HCT116 (cell line): ENCODE data around the gene NEB. TPM values are rescaled to one million over a fixed set of nuclear protein-coding genes. Genes with fewer than 3 reads are reported as not detected.
"Not testable (repeated sequence)": the region's sequence is repeated elsewhere in the genome, so short reads cannot be mapped to it uniquely, and the experiment has no call there.

Source experiments
- ATAC-seq: fragments of 200-7000 bp; cut with Tn5 transposase; 2 replicates; pipeline ENCODE4 v1.9.1; 2020; ENCODE audit warnings: mild to moderate bottlenecking, moderate library complexity
- BruUV-seq: library from RNA; stranded (reverse); fragments of 400-500 nt; replicated peaks from 2 replicates; lab custom pipeline; 2021; lab: Mats Ljungman, UMichigan
- CTCF ChIA-PET: fragments of 300-600 bp; sonication (Branson Sonifier 250); formaldehyde crosslinking; loops from one replicate; lab custom pipeline; 2021; ENCODE audit warnings: antibody characterized with exemption; lab: Charles Lee
- POLR2A ChIA-PET: fragments of 300-600, 350-600 bp; sonication (Branson Sonifier 250); formaldehyde crosslinking; loops from one replicate; lab custom pipeline; 2021; ENCODE audit warnings: antibody characterized with exemption; lab: Charles Lee
- RAD21 ChIA-PET, 2 experiments: fragments of 300-600 bp; sonication (Branson Sonifier 250); formaldehyde crosslinking; loops; one replicate each; lab custom pipeline; 2023; ENCODE audit warnings: low total read pairs in 2 of 2; ENCODE audit not compliant: uncharacterized antibody in 2 of 2, unreplicated experiment in 2 of 2, low non-redundant PET in 1 of 2; lab: Charles Lee
- DNase-seq: peaks from one replicate; pipeline ENCODE4 v3.0.0-alpha.2; 2010; ENCODE audit warnings: low read depth, low spot score
- H2AFZ ChIP-seq: fragments of 200-600 bp; shearing (Covaris generic), sonication (generic); 2 replicates; pipeline ENCODE4 v1.6.1; 2017; ENCODE audit warnings: low read depth, mixed run types, mixed read lengths, antibody characterized with exemption, low read length; ENCODE audit not compliant: poor library complexity, severe bottlenecking
- H3K27ac ChIP-seq: 2 replicates; pipeline ENCODE4 v1.5.1; 2012; ENCODE audit warnings: low read depth, low read length
- H3K27me3 ChIP-seq: fragments of 200-600 bp; sonication (generic); 2 replicates; pipeline ENCODE4 v1.6.1; 2016; ENCODE audit warnings: mixed run types, low read length, mixed read lengths; ENCODE audit not compliant: insufficient read depth
- H3K36me3 ChIP-seq, 2 experiments: fragments of 200-500 bp in 1 of 2; fragments of 200-600 bp in 1 of 2; sonication (Bioruptor generic) in 1 of 2; sonication (generic) in 1 of 2; 2 replicates each; pipeline versions ENCODE4 v1.5.1 to v1.6.1; 2014 to 2016; ENCODE audit warnings: low read length in 2 of 2, inconsistent platforms in 1 of 2, mixed read lengths in 1 of 2, mixed run types in 1 of 2; ENCODE audit not compliant: insufficient read depth in 2 of 2, control insufficient read depth in 1 of 2
- H3K4me1 ChIP-seq, 2 experiments: fragments of 200-600 bp in 1 of 2; sonication (generic) in 1 of 2; 2 replicates each; pipeline versions ENCODE4 v1.5.1 to v1.6.1; 2012 to 2017; ENCODE audit warnings: low read length in 2 of 2, inconsistent platforms in 1 of 2, mild to moderate bottlenecking in 1 of 2, mixed read lengths in 1 of 2, mixed run types in 1 of 2, moderate library complexity in 1 of 2; ENCODE audit not compliant: insufficient read depth in 2 of 2, control insufficient read depth in 1 of 2
- H3K4me2 ChIP-seq: fragments of 200-600 bp; sonication (generic); 2 replicates; pipeline ENCODE4 v1.6.1; 2017; ENCODE audit warnings: mixed run types, low read length, mixed read lengths
- H3K4me3 ChIP-seq, 2 experiments: fragments of 200-600 bp in 1 of 2; sonication (generic) in 1 of 2; replicated peaks in 1 of 2; 2 replicates each; pipeline ENCODE4 v1.5.1; 2011 to 2016; ENCODE audit warnings: low read length in 2 of 2, control low read depth in 1 of 2, low read depth in 1 of 2, mild to moderate bottlenecking in 1 of 2, mixed read lengths in 1 of 2, mixed run types in 1 of 2
- H3K79me2 ChIP-seq: fragments of 200-600 bp; sonication (generic); 2 replicates; pipeline ENCODE4 v1.6.1; 2017; ENCODE audit warnings: mild to moderate bottlenecking, mixed run types, low read length, moderate library complexity, mixed read lengths; ENCODE audit not compliant: insufficient read depth
- H3K9ac ChIP-seq: fragments of 200-600 bp; sonication (generic); 2 replicates; pipeline ENCODE4 v1.6.1; 2016; ENCODE audit warnings: low read length, mixed read lengths
- H3K9me2 ChIP-seq: fragments of 200-600 bp; sonication (generic), shearing (Covaris generic); 2 replicates; pipeline ENCODE4 v1.6.1; 2017; ENCODE audit warnings: mixed run types, mild to moderate bottlenecking, moderate library complexity; ENCODE audit not compliant: insufficient read depth
- H3K9me3 ChIP-seq, 2 experiments: fragments of 200-500 bp in 1 of 2; fragments of 200-600 bp in 1 of 2; sonication (Bioruptor generic) in 1 of 2; sonication (generic) in 1 of 2; 2 replicates each; pipeline ENCODE4 v1.6.1; 2014 to 2017; ENCODE audit warnings: low read length in 2 of 2, mixed read lengths in 2 of 2, inconsistent platforms in 1 of 2, low read depth in 1 of 2, mild to moderate bottlenecking in 1 of 2, mixed run types in 1 of 2, moderate library complexity in 1 of 2; ENCODE audit not compliant: control insufficient read depth in 1 of 2, insufficient read depth in 1 of 2
- H4K20me1 ChIP-seq: fragments of 200-600 bp; sonication (generic), shearing (Covaris generic); 2 replicates; pipeline ENCODE4 v1.6.1; 2017; ENCODE audit warnings: mixed run types, mild to moderate bottlenecking, moderate library complexity; ENCODE audit not compliant: insufficient read depth
- ELF1 ChIP-seq: IDR thresholded peaks from 2 replicates; pipeline ENCODE4 v1.6.1; 2012; ENCODE audit warnings: low read depth, borderline replicate concordance
- SRF ChIP-seq: IDR thresholded peaks from 2 replicates; pipeline ENCODE4 v1.6.1; 2012; ENCODE audit warnings: low read depth
- intact Hi-C: fragments of 100-400 bp; cut with micrococcal nuclease; formaldehyde crosslinking; loops from 2 replicates; pipeline ENCODE4 v1.10.0; 2022
- total RNA-seq: library from RNA; stranded (reverse); gene quantifications from one replicate; pipeline ENCODE4 v1.2.1, GENCODE V29; 2021; ENCODE audit not compliant: unreplicated experiment

The NEB gene
- total RNA-seq, 1 experiment from 2014 or later, result 0.34 TPM

GRCh38 chr2:151707857-151708256, 26.4 kb downstream of the NEB start:
- Histone ChIP-seq H4K20me1 (no peaks in the 10 kb centered on the region), H3K9me2 (no peaks in the 10 kb centered on the region), H3K27me3 (0 out of 2 replicates have a peak, but pooled peaks cover 7% of the 10 kb centered on the region), H3K79me2 (no peaks in the 10 kb centered on the region), H3K9ac (no peak overlapping the region), H3K4me1 (no peaks in the 10 kb centered on the region), H3K27ac (no peak overlapping the region), H3K4me2 (no peak overlapping the region), H3K4me3 (no peak overlapping the region), H3K36me3 (no peaks in the 10 kb centered on the region), H3K9me3 (no peaks in the 10 kb centered on the region), H2AFZ (no peak overlapping the region)
- BruUV-seq, result no TSS peak
- DNase-seq, result no peak
- intact Hi-C loops, result no loop called here
- no peak for TF ChIP-seq SRF
- no peak for TF ChIP-seq ELF1
- ChIA-PET RAD21 (no interaction called here), CTCF (no interaction called here), POLR2A (no interaction called here)
- ATAC-seq, result no peak

GRCh38 chr2:151704480-151704961, 29.8 kb downstream of the NEB start:
- H2AFZ ChIP-seq, ATAC-seq, DNase-seq, H3K4me2 ChIP-seq, BruUV-seq, H3K27ac ChIP-seq, H3K9me3 ChIP-seq, H4K20me1 ChIP-seq, H3K9me2 ChIP-seq, CTCF ChIA-PET, H3K4me1 ChIP-seq, RAD21 ChIA-PET, POLR2A ChIA-PET, intact Hi-C loops, H3K4me3 ChIP-seq, H3K27me3 ChIP-seq, H3K36me3 ChIP-seq, H3K79me2 ChIP-seq, H3K9ac ChIP-seq: not testable (repeated sequence)

- H3K4me3 ChIP-seq, H3K27ac ChIP-seq, H3K4me2 ChIP-seq, H4K20me1 ChIP-seq, H3K4me1 ChIP-seq, H3K9me3 ChIP-seq, intact Hi-C loops, H2AFZ ChIP-seq, H3K36me3 ChIP-seq, ATAC-seq, H3K79me2 ChIP-seq, H3K9ac ChIP-seq, CTCF ChIA-PET, H3K27me3 ChIP-seq, H3K9me2 ChIP-seq, POLR2A ChIA-PET, RAD21 ChIA-PET, BruUV-seq, DNase-seq: not testable (repeated sequence)
Measured at GRCh38 chr2:151698134-151698533, 36.1 kb downstream of the NEB start.
